Melanocyte of skin (primary cell): ENCODE results near the gene ATP2A3. TPM values are rescaled to one million over a fixed set of nuclear protein-coding genes. Genes with fewer than 3 reads are reported as not detected.

Source experiments
- total RNA-seq, 2 donors: library from RNA; depleted of rRNA; stranded (reverse); fragments of >200 nt; gene quantifications; 2 replicates each; pipeline ENCODE4 v1.2.3, GENCODE V29; 2012

ATP2A3 gene
- under 1 TPM; under 0.01 to 0.33 TPM for total RNA-seq

DNA sequence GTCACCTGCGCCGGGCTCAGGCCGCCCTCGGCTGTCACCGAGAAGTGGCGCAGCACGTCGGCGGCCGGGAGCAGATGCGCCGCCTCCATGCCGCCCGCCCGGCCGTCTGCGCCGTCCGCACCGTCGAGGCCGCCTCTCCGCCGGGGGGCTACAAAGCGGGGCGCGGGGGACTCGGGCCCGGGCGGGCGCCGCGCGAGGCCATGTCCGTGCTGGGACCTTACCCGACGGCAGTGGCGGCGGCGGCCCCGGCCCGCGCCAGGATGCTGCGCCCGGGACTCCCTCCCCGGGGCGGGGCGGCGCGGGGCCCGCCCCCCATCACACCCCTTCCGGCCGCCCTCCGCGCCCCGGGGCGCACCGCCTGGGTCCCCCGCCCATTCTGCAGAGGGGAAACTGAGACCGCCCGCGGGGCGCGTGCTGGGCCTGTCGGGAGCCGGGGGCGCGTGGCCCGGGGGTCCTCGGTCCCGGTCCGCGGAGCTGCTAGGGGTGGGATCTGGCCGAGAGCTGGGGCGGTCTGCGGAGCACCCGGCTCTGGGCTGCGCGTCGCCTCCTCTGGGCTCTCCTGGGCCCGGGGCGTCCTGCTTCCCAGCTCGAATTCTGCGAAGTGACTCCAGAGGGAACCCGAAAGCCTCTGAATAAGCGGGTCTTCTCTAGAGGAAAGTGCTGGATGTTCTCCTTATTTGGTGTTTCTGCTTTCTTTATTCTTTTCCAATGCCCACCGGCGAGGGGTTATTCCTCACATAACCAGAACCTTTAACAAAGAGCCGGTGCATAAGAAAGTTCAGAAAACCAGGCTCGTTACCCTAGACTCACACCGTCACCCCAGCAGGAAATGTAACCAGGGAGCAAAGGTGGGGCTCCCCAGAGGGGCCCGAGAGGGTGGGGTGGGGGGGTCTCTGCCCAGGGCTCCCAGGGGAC is at the start of gene ATP2A3:
Gene ATP2A3 (minus strand): TSS at position 235 of the 915 bp plus-strand sequence. CDS start 146 bp downstream, at position 89.

DNA sequence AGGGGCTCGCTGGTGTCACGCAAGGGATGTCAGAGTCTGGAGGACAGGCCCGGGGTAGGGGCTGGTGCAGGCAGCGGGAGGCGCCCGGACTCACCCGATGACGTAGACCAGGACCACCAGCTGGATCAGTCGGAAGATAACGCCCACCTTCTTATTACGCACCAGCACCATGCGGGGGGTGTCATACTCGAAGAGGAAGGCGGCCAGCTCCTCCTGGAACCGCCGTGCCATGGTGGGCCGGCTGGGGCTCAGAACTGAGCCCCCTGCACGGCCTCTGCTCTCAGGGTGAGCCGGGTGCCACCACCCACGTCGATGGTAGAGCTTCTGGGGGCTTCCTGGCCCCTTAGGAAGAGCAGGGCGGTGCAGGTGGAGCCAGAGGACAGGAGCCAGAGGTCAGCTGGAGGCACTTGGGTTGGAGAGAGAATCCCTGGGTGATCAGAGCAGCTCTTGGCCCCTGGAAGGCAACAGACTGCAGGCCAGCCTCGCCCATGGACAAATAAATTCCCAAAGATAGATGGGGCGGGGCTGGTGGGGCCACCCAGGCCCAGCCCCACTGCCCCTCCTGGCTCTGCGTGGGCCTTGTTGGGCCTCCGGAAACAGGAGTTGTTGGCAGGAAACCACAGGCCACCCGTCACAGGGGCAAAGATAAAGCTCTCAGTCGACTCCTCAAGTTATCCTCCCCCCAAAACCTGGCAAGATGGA is 48.1 kb downstream of the ATP2A3 start, which contains the start of gene P2RX1:
Gene P2RX1 (minus strand): TSS at position 471 of the 702 bp plus-strand sequence. CDS start 240 bp downstream, at position 231.

DNA sequence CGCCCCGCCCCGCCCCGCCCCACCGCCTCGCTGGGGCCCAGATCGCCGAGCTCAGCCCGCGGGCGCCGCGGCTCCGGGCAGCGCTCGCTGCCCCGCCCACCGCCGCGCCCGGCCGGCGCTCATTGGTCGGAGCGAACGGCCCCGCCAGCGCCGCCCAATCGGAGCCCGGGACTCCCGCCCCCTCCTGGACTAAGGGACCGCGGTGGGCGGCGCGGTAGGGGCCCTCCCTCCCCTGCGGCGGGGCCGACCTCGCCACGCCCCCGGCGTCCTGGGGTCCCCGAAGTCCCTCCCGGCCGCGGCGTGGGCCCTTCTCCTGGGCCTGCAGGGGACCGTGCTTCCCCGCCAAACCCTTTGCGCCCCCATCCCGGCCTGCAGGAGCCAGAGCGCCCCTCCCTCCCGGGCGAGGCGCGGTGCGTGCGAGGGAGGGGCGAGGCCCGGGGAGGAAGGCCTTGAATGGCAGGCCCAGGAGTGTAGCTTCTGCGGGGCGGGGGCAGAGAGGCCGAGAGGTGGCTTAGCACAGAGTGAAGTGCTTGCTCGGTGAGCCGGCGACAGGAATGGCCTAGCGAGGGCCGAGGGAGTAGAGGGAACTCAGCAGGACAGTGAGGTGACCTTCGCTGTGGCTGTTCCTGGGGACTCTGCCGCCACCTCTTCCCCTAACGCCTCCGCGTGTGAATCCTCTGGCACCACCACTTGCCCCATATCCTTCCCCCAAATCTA is 71.1 kb downstream of the ATP2A3 start, which contains the start of gene CAMKK1:
Gene CAMKK1 (minus strand): TSS at position 51 of the 717 bp plus-strand sequence. CDS start 7,366 bp downstream, outside the sequence.

Other genes with a start within 250 kb of the ATP2A3 start
- gene HASPIN, start 240.5 kb downstream of the ATP2A3 start, total RNA-seq: 10 to 100 TPM in 1 of 2 donors, 1 to 10 TPM in 1; 7.6 to 21.6 TPM
- 10 to 100 TPM in 1 of 2 donors, 1 to 10 TPM in 1; 10.0 to 24.3 TPM for gene ITGAE, start 163.2 kb downstream of the ATP2A3 start, total RNA-seq
- 10 to 100 TPM; 12.4 to 17.3 TPM for gene NCBP3, start 118.2 kb downstream of the ATP2A3 start, total RNA-seq
- 1 to 10 TPM; 1.4 to 3.0 TPM for gene CAMKK1, start 71.4 kb downstream of the ATP2A3 start, total RNA-seq
- not detected for gene P2RX1, start 48.0 kb downstream of the ATP2A3 start, total RNA-seq
- 10 to 100 TPM; 40.3 to 62.3 TPM for gene ZZEF1, start 178.6 kb upstream of the ATP2A3 start, total RNA-seq
- gene CYB5D2, start 178.8 kb upstream of the ATP2A3 start, total RNA-seq: 10 to 100 TPM; 17.3 to 27.2 TPM